HCT116 (cell line): Measurements from ENCODE around the gene GPR39. TPM values are rescaled to one million over a fixed set of nuclear protein-coding genes. Genes with fewer than 3 reads are reported as not detected.

Source experiments
- ATAC-seq: fragments of 200-7000 bp; cut with Tn5 transposase; 2 replicates; pipeline ENCODE4 v1.9.1; 2020; ENCODE audit warnings: mild to moderate bottlenecking, moderate library complexity
- BruUV-seq: library from RNA; stranded (reverse); fragments of 400-500 nt; replicated peaks from 2 replicates; lab custom pipeline; 2021; lab: Mats Ljungman, UMichigan
- CTCF ChIA-PET: fragments of 300-600 bp; sonication (Branson Sonifier 250); formaldehyde crosslinking; loops from one replicate; lab custom pipeline; 2021; ENCODE audit warnings: antibody characterized with exemption; lab: Charles Lee
- POLR2A ChIA-PET: fragments of 300-600, 350-600 bp; sonication (Branson Sonifier 250); formaldehyde crosslinking; loops from one replicate; lab custom pipeline; 2021; ENCODE audit warnings: antibody characterized with exemption; lab: Charles Lee
- RAD21 ChIA-PET, 2 experiments: fragments of 300-600 bp; sonication (Branson Sonifier 250); formaldehyde crosslinking; loops; one replicate each; lab custom pipeline; 2023; ENCODE audit warnings: low total read pairs in 2 of 2; ENCODE audit not compliant: uncharacterized antibody in 2 of 2, unreplicated experiment in 2 of 2, low non-redundant PET in 1 of 2; lab: Charles Lee
- DNase-seq: peaks from one replicate; pipeline ENCODE4 v3.0.0-alpha.2; 2010; ENCODE audit warnings: low read depth, low spot score
- H2AFZ ChIP-seq: fragments of 200-600 bp; shearing (Covaris generic), sonication (generic); 2 replicates; pipeline ENCODE4 v1.6.1; 2017; ENCODE audit warnings: low read depth, mixed run types, mixed read lengths, antibody characterized with exemption, low read length; ENCODE audit not compliant: poor library complexity, severe bottlenecking
- H3K27ac ChIP-seq: 2 replicates; pipeline ENCODE4 v1.5.1; 2012; ENCODE audit warnings: low read depth, low read length
- H3K27me3 ChIP-seq: fragments of 200-600 bp; sonication (generic); 2 replicates; pipeline ENCODE4 v1.6.1; 2016; ENCODE audit warnings: mixed run types, low read length, mixed read lengths; ENCODE audit not compliant: insufficient read depth
- H3K36me3 ChIP-seq, 2 experiments: fragments of 200-500 bp in 1 of 2; fragments of 200-600 bp in 1 of 2; sonication (Bioruptor generic) in 1 of 2; sonication (generic) in 1 of 2; 2 replicates each; pipeline versions ENCODE4 v1.5.1 to v1.6.1; 2014 to 2016; ENCODE audit warnings: low read length in 2 of 2, inconsistent platforms in 1 of 2, mixed read lengths in 1 of 2, mixed run types in 1 of 2; ENCODE audit not compliant: insufficient read depth in 2 of 2, control insufficient read depth in 1 of 2
- H3K4me1 ChIP-seq, 2 experiments: fragments of 200-600 bp in 1 of 2; sonication (generic) in 1 of 2; 2 replicates each; pipeline versions ENCODE4 v1.5.1 to v1.6.1; 2012 to 2017; ENCODE audit warnings: low read length in 2 of 2, inconsistent platforms in 1 of 2, mild to moderate bottlenecking in 1 of 2, mixed read lengths in 1 of 2, mixed run types in 1 of 2, moderate library complexity in 1 of 2; ENCODE audit not compliant: insufficient read depth in 2 of 2, control insufficient read depth in 1 of 2
- H3K4me2 ChIP-seq: fragments of 200-600 bp; sonication (generic); 2 replicates; pipeline ENCODE4 v1.6.1; 2017; ENCODE audit warnings: mixed run types, low read length, mixed read lengths
- H3K4me3 ChIP-seq, 2 experiments: fragments of 200-600 bp in 1 of 2; sonication (generic) in 1 of 2; replicated peaks in 1 of 2; 2 replicates each; pipeline ENCODE4 v1.5.1; 2011 to 2016; ENCODE audit warnings: low read length in 2 of 2, control low read depth in 1 of 2, low read depth in 1 of 2, mild to moderate bottlenecking in 1 of 2, mixed read lengths in 1 of 2, mixed run types in 1 of 2
- H3K79me2 ChIP-seq: fragments of 200-600 bp; sonication (generic); 2 replicates; pipeline ENCODE4 v1.6.1; 2017; ENCODE audit warnings: mild to moderate bottlenecking, mixed run types, low read length, moderate library complexity, mixed read lengths; ENCODE audit not compliant: insufficient read depth
- H3K9ac ChIP-seq: fragments of 200-600 bp; sonication (generic); 2 replicates; pipeline ENCODE4 v1.6.1; 2016; ENCODE audit warnings: low read length, mixed read lengths
- H3K9me2 ChIP-seq: fragments of 200-600 bp; sonication (generic), shearing (Covaris generic); 2 replicates; pipeline ENCODE4 v1.6.1; 2017; ENCODE audit warnings: mixed run types, mild to moderate bottlenecking, moderate library complexity; ENCODE audit not compliant: insufficient read depth
- H3K9me3 ChIP-seq, 2 experiments: fragments of 200-500 bp in 1 of 2; fragments of 200-600 bp in 1 of 2; sonication (Bioruptor generic) in 1 of 2; sonication (generic) in 1 of 2; 2 replicates each; pipeline ENCODE4 v1.6.1; 2014 to 2017; ENCODE audit warnings: low read length in 2 of 2, mixed read lengths in 2 of 2, inconsistent platforms in 1 of 2, low read depth in 1 of 2, mild to moderate bottlenecking in 1 of 2, mixed run types in 1 of 2, moderate library complexity in 1 of 2; ENCODE audit not compliant: control insufficient read depth in 1 of 2, insufficient read depth in 1 of 2
- H4K20me1 ChIP-seq: fragments of 200-600 bp; sonication (generic), shearing (Covaris generic); 2 replicates; pipeline ENCODE4 v1.6.1; 2017; ENCODE audit warnings: mixed run types, mild to moderate bottlenecking, moderate library complexity; ENCODE audit not compliant: insufficient read depth
- CEBPB ChIP-seq: IDR thresholded peaks from 2 replicates; pipeline ENCODE4 v1.6.1; 2012; ENCODE audit warnings: low read depth
- ELF1 ChIP-seq: IDR thresholded peaks from 2 replicates; pipeline ENCODE4 v1.6.1; 2012; ENCODE audit warnings: low read depth, borderline replicate concordance
- EZH2 ChIP-seq: fragments of 200-600 bp; sonication (generic); IDR thresholded peaks from 2 replicates; pipeline ENCODE4 v1.6.1; 2017; ENCODE audit warnings: antibody characterized with exemption, mixed run types
- EZH2phosphoT487 ChIP-seq: fragments of 200-600 bp; IDR thresholded peaks from 2 replicates; pipeline ENCODE4 v1.6.1; 2018; ENCODE audit warnings: antibody characterized with exemption, borderline replicate concordance
- FOSL1 ChIP-seq: IDR thresholded peaks from 2 replicates; pipeline ENCODE4 v1.6.1; 2012; ENCODE audit warnings: low read depth
- JUND ChIP-seq: IDR thresholded peaks from 2 replicates; pipeline ENCODE4 v1.6.1; 2012
- MAX ChIP-seq: IDR thresholded peaks from 2 replicates; pipeline ENCODE4 v1.6.1; 2012
- POLR2A ChIP-seq: IDR thresholded peaks from 2 replicates; pipeline ENCODE4 v1.7.0; 2011; ENCODE audit warnings: borderline replicate concordance; ENCODE audit not compliant: insufficient read depth, insufficient read length; ENCODE audit errors: extremely low read depth
- POLR2AphosphoS5 ChIP-seq: IDR thresholded peaks from 2 replicates; pipeline ENCODE4 v1.6.1; 2011; ENCODE audit warnings: mild to moderate bottlenecking, low read depth, low read length, moderate library complexity
- SP1 ChIP-seq: IDR thresholded peaks from 2 replicates; pipeline ENCODE4 v1.6.1; 2012; ENCODE audit warnings: low read depth
- SRF ChIP-seq: IDR thresholded peaks from 2 replicates; pipeline ENCODE4 v1.6.1; 2012; ENCODE audit warnings: low read depth
- TCF7L2 ChIP-seq: IDR thresholded peaks from 2 replicates; pipeline ENCODE4 v1.7.0; 2011; ENCODE audit warnings: borderline replicate concordance, inconsistent platforms; ENCODE audit not compliant: insufficient read depth, insufficient read length; ENCODE audit errors: extremely low read depth
- ZFX ChIP-seq: fragments of 450-650 bp; IDR thresholded peaks from 2 replicates; pipeline ENCODE4 v1.6.1; 2017
- ZNF274 ChIP-seq: fragments of 200-500 bp; sonication (Bioruptor generic); IDR thresholded peaks from 2 replicates; pipeline ENCODE4 v1.6.1; 2014; ENCODE audit warnings: mild to moderate bottlenecking, low read depth, low read length, inconsistent platforms
- intact Hi-C: fragments of 100-400 bp; cut with micrococcal nuclease; formaldehyde crosslinking; loops from 2 replicates; pipeline ENCODE4 v1.10.0; 2022
- total RNA-seq: library from RNA; stranded (reverse); gene quantifications from one replicate; pipeline ENCODE4 v1.2.1, GENCODE V29; 2021; ENCODE audit not compliant: unreplicated experiment
- TF ChIP-seq, protein P1 (sequence below), 3 experiments: fragments of 200-600 bp in 1 of 3; sonication (generic) in 1 of 3; IDR thresholded peaks in 2 of 3; conservative IDR thresholded peaks in 1 of 3; 2 replicates each; pipeline ENCODE4 v1.5.1; 2012 to 2017; ENCODE audit warnings: low read depth in 2 of 3, low read length in 2 of 3, antibody characterized with exemption in 1 of 3, borderline replicate concordance in 1 of 3, control low read depth in 1 of 3, mild to moderate bottlenecking in 1 of 3, mixed read lengths in 1 of 3, mixed run types in 1 of 3, moderate library complexity in 1 of 3; ENCODE audit not compliant: insufficient read depth in 1 of 3
- TF ChIP-seq, protein P2 (sequence below): IDR thresholded peaks from 2 replicates; pipeline ENCODE4 v1.6.1; 2011; ENCODE audit warnings: mild to moderate bottlenecking, low read length, moderate library complexity; ENCODE audit not compliant: insufficient replicate concordance; ENCODE audit errors: extremely low read depth

GPR39 gene
- total RNA-seq, 1 experiment from 2014 or later: 5.1 TPM

- TF ChIP-seq, protein P1, sequence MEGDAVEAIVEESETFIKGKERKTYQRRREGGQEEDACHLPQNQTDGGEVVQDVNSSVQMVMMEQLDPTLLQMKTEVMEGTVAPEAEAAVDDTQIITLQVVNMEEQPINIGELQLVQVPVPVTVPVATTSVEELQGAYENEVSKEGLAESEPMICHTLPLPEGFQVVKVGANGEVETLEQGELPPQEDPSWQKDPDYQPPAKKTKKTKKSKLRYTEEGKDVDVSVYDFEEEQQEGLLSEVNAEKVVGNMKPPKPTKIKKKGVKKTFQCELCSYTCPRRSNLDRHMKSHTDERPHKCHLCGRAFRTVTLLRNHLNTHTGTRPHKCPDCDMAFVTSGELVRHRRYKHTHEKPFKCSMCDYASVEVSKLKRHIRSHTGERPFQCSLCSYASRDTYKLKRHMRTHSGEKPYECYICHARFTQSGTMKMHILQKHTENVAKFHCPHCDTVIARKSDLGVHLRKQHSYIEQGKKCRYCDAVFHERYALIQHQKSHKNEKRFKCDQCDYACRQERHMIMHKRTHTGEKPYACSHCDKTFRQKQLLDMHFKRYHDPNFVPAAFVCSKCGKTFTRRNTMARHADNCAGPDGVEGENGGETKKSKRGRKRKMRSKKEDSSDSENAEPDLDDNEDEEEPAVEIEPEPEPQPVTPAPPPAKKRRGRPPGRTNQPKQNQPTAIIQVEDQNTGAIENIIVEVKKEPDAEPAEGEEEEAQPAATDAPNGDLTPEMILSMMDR (IDR thresholded peaks at IDR 0.05 in 2 of 3, conservative IDR thresholded peaks at IDR 0.05 in 1 of 3; ENCODE audit: borderline replicate concordance in 1 of 3, insufficient read depth in 1 of 3, low read depth in 2 of 3, low read length in 2 of 3): no peak
- TF ChIP-seq ZNF274: no peak
- no peak for TF ChIP-seq MAX
- TF ChIP-seq POLR2AphosphoS5: no peak
- TF ChIP-seq JUND: no peak
- no peak for TF ChIP-seq SP1
Observed at GRCh38 chr2:132620115-132620514, 203.5 kb downstream of the GPR39 start (continued).

- H3K4me2 ChIP-seq: no peak overlapping the region
- no peaks in the 10 kb centered on the region for H4K20me1 ChIP-seq
- no peak overlapping the region for H3K4me3 ChIP-seq
- H3K9ac ChIP-seq: no peak overlapping the region
- ChIA-PET CTCF (no interaction called here), RAD21 (no interaction called here), POLR2A (no interaction called here)
- TF ChIP-seq POLR2A (no peak), ZFX (no peak), ELF1 (no peak), FOSL1 (no peak), EZH2 (no peak), SRF (no peak), CEBPB (no peak), EZH2phosphoT487 (no peak), TCF7L2 (no peak), POLR2AphosphoS5 (no peak), JUND (no peak)
- TF ChIP-seq, protein P2, sequence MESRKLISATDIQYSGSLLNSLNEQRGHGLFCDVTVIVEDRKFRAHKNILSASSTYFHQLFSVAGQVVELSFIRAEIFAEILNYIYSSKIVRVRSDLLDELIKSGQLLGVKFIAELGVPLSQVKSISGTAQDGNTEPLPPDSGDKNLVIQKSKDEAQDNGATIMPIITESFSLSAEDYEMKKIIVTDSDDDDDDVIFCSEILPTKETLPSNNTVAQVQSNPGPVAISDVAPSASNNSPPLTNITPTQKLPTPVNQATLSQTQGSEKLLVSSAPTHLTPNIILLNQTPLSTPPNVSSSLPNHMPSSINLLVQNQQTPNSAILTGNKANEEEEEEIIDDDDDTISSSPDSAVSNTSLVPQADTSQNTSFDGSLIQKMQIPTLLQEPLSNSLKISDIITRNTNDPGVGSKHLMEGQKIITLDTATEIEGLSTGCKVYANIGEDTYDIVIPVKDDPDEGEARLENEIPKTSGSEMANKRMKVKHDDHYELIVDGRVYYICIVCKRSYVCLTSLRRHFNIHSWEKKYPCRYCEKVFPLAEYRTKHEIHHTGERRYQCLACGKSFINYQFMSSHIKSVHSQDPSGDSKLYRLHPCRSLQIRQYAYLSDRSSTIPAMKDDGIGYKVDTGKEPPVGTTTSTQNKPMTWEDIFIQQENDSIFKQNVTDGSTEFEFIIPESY: no peak
- DNase-seq (no peak), ATAC-seq (no peak)
- H3K4me1 ChIP-seq: peaks cover 0 to 13% of the 10 kb centered on the region in 2 experiments; a peak in 2 of 4 replicates
- H3K9me2 ChIP-seq: no peaks in the 10 kb centered on the region
- intact Hi-C loops: no loop called here
- H2AFZ ChIP-seq: no peak overlapping the region
- H3K79me2 ChIP-seq: no peaks in the 10 kb centered on the region
- H3K36me3 ChIP-seq: no peaks in the 10 kb centered on the region
- H3K9me3 ChIP-seq: no peaks in the 10 kb centered on the region
- no peak overlapping the region for H3K27ac ChIP-seq
- no TSS peak for BruUV-seq
- no peaks in the 10 kb centered on the region for H3K27me3 ChIP-seq
Observed at GRCh38 chr2:132621131-132621875, 204.7 kb downstream of the GPR39 start.
